COLO668 (cell line): ENCODE results near the gene PCLO.

Source experiments
- DNase-seq: peaks from one replicate; lab custom pipeline; 2025; ENCODE audit not compliant: unreplicated experiment; lab: John Stamatoyannopoulos, UW

PCLO gene, protein sequence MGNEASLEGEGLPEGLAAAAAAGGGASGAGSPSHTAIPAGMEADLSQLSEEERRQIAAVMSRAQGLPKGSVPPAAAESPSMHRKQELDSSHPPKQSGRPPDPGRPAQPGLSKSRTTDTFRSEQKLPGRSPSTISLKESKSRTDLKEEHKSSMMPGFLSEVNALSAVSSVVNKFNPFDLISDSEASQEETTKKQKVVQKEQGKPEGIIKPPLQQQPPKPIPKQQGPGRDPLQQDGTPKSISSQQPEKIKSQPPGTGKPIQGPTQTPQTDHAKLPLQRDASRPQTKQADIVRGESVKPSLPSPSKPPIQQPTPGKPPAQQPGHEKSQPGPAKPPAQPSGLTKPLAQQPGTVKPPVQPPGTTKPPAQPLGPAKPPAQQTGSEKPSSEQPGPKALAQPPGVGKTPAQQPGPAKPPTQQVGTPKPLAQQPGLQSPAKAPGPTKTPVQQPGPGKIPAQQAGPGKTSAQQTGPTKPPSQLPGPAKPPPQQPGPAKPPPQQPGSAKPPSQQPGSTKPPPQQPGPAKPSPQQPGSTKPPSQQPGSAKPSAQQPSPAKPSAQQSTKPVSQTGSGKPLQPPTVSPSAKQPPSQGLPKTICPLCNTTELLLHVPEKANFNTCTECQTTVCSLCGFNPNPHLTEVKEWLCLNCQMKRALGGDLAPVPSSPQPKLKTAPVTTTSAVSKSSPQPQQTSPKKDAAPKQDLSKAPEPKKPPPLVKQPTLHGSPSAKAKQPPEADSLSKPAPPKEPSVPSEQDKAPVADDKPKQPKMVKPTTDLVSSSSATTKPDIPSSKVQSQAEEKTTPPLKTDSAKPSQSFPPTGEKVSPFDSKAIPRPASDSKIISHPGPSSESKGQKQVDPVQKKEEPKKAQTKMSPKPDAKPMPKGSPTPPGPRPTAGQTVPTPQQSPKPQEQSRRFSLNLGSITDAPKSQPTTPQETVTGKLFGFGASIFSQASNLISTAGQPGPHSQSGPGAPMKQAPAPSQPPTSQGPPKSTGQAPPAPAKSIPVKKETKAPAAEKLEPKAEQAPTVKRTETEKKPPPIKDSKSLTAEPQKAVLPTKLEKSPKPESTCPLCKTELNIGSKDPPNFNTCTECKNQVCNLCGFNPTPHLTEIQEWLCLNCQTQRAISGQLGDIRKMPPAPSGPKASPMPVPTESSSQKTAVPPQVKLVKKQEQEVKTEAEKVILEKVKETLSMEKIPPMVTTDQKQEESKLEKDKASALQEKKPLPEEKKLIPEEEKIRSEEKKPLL (N-terminal part only)

DNA sequence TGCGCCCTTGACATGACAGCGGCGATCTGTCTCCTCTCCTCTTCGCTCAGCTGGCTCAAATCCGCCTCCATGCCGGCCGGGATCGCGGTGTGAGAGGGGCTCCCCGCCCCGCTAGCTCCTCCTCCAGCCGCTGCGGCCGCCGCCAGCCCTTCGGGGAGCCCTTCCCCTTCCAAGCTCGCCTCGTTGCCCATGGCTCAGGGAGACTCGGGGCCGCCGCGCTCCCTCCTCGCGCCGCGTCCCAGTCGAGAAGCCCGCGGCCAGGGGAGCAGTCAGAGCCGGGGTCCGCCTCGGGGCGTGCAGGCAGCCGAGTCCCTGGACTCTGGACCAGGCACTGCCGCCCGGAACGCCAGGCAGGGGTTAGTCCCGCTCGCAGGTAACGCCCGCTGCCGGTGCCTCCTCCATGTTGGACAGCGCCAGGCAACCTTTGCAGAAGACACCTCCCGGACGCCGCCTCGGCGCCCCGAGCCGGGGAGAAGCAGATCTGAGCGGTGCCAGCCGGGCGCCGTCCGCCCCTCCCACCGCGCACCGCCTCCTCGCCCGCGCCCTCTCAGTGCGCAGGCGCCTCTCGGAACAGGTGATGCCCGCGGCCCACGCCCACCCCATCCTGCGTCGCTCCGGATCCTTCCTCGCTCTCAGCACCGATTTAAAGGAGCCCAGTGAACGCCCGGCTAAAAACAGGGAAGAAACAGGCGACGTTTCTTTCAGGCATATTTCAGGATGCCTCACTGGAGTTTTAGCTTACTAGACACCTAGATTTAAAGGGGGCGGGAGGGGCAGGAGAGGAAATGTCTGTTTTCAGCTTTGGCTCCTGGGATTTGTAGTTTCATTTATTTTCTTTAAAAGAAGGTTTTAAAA lies at the start of gene PCLO:
Gene PCLO (minus strand): TSS at position 483 of the 855 bp plus-strand sequence. CDS start 292 bp downstream, at position 191.
- peak; percentile 97 for DNase-seq

DNA sequence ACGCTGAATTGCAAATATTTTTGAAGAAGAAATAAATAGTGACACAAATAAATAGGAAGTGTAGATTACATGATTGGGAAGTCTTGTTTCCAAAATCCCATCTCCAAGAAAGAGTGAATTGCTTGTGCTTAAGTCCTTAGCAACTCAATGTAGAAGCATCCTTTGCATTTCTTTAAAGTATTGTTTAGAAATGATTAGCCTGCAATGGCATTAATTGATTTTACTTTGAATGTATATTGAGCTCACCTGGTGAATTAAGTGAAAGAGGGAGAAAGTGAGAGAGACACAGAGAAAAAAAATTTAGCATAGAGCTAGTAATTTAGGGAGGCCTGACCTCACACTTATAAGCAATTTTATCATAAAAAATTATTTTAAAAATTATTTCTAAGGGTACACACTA lies 49.0 kb upstream of the PCLO start:
- no peak for DNase-seq

DNA sequence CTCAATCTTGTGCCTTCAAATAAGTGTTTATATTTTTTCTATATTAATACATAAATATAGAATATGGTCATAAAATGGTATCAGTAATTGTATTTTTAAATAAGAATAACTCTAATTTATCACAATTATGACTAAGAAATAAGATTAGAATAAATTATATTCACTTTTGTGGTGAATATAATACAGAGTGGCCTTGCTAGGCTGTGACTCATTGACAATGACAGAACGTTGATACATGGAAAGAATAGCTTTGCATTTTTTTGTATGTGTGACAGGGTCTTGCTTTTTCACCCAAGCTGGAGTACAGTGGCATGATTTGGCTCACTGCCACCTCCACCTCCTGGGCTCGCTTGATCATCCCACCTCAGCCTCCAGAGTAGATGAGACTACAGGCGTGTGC lies 47.8 kb upstream of the PCLO start:
- no peak for DNase-seq

DNA sequence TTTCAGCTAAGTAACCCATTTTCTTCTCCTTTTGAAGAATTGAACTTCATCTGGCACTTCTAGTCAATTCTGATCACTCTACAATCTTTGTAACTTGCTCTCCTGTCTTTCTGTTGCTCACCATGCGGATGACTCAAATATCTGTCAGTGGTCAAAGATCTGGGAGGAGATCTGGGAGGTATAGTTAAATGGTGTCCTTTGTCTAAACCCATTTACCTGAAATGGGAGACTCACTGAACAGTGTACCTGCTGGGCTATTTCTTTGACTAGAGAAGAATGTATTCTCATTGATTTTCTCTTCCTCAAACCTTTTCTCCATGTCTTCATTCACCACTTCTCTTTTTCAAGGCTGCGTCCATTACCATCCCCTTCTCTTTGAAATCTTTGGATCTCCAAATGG lies 42.0 kb upstream of the PCLO start:
- no peak for DNase-seq

DNA sequence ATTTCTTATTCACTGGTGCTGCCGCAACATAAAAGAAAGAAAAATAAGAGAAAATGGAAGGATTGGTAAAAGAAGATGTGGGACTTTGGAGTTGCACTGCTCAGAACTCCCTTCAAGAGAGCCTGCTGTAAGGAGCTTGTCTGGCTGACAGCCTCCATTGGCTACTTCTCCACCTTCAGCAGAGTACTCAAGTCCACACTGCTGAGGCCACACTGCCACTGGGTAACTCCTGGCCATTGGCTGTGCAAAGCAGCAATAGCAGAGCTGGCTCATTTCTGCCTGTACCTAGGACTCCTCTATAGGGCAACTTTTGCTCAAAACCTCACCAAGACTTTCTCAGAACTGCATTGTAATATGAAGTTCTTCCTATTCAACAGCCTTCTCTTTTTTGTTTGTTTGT lies 38.7 kb upstream of the PCLO start:
- DNase-seq = no peak

DNA sequence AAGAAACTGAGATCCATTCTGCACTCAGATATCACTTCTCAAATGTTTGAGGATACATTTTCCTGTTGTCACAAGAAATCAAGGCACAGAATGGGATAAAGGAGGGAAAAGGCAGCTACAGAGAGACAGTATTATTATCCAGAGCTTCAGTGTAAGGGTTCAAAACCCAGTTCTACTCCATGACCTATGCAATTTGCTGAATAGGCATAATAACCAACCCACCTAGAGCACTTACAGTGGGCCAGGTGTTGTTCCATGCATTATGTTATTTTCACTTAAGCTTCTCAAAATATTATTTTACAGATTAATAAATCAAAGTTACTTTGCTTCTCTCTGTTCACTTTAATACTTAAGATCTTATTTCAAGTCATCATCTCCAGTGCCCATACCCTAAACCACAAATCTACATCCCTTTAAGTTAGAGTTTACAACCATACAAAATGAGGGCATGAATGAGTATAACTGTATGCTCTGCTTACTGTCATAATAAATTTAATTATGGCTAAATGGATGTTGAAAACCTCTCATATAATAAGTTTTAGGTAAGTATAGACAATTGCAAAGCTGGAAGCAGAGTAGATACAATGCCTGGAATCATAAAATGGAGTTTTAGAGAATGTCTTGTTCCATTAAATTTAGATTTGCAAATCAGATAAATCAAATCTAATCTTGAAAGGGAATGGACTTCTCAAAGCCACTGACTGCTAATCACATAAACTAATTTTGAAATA lies 28.1 kb upstream of the PCLO start:
- DNase-seq = no peak

DNA sequence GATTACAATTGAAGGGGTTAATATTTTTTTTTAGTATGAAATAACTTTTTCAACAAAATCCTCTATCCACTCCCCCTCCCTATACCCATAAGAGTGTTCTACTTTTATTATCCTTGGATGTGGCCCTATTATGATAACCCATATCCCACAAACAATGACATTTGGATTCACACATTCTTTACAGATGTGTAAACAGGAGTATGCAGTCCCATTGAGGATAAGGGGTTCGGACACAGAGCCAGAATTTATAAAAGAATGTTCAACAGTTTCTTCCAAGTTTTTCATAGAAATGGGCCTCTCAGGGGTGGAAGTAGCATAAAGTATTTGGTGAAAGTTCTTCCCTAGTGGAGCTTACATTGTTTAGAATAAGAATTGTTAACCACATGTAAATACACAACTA lies 16.1 kb upstream of the PCLO start:
- DNase-seq = no peak

DNA sequence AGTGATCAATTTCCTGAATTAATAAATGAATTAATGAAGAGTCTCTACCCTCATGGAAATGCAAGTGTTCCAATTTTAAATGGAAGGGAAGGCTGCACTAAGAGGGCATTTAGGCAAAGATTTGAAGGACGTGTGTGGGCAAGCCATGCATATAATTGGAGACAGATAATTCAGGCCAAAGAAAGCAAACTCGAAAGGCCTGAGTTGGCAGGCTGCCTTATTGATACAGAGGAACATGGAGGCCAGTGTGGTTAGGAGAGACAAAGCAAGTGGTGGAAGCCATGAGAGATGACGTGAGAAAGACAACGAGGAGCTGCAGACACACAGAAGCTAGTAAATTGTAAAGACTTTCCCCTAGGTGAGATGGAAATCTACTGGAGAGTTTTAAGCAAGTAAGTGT lies 15.4 kb upstream of the PCLO start:
- DNase-seq = no peak

DNA sequence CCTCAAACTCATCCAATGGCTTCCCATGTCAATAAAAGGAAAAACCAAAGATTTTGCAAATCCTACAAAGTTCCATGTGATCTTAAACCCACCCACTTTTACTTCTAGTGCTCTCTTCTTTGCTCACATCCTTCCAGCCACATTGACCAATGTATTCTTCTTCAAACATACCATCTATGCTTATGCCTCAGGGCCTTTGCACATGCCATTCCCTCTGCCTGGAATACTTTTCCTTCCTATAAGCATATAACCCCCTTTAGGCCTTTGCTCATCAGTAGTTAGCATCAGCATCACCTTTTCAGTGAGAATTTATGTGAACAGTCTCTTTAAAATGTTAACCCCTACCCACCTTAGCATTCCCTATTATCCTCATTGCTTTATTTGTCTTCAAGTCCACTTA lies 11.0 kb upstream of the PCLO start:
- DNase-seq = no peak

DNA sequence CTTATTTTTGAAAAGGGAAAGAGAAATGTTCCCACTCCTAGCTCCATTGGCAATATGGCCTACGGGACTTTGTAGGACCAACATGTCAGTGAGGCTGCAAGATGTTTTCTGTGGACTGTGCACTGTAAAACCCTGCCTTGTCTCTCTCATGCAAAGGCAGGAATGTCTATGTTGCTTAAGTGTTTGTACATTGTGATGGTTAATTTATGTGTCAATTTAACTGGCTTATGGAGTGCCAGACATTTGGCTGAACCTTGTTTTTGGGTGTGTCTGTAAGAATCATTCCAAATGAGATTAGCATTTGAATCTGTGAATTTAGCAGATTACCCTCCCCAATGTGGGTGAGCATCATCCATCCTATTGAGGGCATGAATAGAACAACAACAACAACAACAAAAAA lies 4.1 kb upstream of the PCLO start:
- no peak for DNase-seq

DNA sequence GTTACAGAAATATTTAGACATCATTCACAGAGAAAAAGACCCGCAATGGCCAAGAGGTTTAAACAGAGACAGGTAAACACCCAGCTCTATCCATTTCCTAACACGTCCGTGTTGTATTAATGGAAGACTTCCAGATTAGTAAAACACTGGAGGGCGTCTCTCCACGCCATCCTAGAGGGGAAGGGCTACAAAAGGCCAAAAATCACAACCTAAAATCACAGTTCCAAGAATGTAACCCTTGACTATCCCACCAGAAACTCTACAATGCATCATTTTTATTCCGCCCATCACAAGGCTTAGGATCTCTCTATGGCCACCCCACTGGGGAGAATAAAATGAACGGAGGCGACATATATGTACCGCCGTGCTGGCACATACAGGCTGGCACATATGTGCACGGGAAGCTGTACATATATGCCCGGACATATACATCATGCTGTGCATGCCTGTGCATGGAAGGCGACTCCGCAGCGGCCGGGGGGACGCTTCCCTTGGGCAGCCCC lies 734 bp downstream of the PCLO start:
- no peak for DNase-seq

DNA sequence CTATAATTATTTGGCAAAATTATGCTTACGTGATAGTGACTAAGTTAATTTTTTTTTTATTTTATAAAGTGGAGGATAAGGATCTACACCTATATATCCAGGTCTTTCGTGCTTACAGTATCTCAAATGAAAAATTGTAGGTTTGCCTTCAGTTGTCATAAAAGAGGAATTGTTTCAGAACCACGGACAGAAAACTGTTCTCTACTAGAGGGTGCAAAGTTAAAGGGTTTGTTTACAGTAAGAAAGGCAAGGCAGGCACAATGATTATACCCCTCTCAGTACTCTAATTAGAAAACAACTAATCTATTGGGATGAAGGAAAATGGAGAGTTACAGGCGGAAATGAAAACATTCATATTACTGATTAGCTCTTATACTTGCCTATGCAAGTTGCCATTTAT lies 1.5 kb downstream of the PCLO start:
- no peak for DNase-seq

DNA sequence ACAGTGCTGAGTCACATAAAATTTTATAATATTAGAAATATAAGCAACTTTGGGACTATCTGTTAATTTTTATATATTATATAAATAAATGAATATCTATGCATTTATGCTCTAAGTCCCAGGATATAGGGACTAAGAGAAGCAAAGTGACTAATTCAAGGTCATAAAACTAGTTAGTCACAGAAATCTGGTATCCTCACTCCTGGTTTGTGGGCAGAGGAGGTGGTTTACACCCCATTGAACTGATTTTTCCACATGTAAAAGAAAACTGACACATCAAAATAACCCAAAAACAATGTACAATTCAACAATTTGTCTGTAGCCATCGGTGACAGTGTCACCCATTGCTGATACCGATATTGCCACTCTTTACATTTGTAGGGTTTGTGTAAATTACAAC lies 3.0 kb downstream of the PCLO start:
- no peak for DNase-seq

DNA sequence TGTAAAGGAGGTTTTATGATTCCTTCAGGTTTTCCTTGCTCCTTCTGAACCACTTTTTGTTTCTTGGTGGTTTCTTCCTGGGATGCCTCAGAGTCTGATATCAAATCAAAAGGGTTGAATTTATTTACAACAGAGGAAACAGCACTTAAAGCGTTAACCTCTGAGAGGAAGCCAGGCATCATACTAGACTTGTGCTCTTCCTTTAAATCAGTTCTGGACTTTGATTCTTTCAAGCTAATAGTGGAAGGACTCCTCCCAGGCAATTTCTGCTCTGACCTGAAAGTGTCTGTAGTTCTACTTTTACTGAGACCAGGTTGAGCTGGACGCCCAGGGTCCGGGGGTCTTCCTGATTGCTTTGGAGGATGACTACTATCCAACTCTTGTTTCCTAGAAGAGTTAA lies 6.7 kb downstream of the PCLO start:
- DNase-seq = no peak

DNA sequence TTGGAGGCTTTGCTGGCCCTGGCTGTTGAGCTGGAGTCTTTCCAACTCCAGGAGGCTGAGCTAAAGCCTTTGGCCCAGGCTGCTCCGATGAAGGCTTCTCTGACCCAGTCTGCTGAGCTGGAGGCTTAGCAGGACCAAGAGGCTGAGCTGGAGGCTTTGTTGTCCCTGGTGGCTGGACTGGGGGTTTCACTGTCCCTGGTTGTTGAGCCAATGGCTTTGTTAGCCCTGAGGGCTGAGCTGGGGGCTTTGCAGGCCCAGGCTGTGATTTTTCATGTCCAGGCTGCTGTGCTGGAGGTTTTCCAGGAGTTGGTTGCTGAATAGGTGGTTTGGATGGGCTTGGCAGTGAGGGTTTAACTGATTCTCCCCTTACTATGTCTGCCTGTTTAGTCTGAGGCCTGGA lies 7.3 kb downstream of the PCLO start:
- no peak for DNase-seq

DNA sequence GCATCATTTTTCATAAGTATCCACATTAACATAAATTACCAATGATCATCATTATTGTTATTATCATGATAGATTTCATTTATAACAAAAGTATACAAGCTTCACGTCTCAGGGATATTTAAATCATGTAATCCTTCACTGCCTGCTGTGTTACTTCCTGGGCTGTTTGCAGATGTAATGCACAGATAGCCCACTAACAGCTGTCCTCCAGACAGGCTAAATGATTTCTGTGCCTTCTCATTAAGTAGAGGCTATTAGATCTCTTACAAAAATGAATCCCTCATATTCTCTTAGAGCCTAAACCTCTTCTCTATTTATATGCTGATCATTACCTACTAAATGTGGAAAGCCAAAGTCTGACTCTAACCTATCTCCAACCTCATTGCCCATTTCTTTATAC lies 9.3 kb downstream of the PCLO start:
- no peak for DNase-seq

DNA sequence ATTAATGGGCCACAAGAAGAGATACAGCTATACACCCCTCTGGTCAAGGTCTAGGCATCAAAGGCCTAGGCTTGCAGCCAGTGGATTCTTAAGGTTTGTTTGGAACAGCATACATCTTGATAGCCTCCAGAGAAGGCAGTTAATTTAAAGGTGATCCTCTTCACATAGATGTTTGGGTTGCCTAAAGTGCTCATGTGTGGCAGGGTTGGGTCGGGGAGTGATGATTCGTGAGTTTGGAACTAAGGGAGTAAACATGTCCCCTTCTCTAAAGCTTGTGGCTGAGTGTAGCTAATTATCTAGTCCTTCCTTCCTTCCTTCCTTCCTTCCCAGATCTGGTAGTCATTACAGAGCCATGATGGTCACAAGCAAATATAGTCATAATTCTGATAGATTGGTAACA lies 12.4 kb downstream of the PCLO start:
- DNase-seq = no peak

DNA sequence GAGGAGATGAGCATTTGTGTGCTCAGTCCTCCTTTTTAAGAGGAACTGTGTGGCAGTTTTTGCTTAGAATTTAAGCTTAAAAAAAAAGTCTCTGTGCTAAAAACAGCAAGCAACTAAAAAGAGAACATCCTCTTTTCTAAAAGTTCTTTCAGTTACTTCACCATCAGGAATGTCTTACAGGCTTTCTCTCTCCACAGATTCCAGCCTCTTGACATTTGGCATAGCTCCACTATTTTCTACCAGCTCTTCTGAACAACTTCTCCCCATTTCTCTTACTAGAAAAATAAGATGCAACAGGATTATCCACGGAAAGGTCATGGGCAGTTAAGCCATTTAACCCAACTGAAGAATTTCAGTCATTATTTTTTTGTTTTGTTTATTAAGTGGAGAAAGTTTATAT lies 13.2 kb downstream of the PCLO start:
- DNase-seq = no peak

DNA sequence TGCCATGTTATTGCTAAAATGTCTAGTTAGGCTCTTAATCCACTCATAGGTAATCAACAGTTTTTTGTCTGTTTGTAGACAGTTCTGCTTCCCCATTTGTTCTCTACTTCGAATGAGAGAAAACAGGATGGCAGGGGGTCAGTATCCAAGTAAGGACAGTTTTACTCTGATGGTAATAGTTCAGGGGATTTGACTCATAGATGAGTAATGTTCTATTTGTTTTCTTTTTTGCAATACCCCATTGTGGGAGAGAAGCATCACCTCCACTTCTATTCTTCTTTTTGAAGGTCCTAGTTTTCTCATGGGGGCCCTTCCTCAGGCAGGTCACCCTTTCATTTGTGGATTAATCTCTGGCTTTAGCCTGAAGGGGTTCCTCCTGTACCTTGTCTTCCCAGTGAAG lies 13.9 kb downstream of the PCLO start:
- DNase-seq = no peak

DNA sequence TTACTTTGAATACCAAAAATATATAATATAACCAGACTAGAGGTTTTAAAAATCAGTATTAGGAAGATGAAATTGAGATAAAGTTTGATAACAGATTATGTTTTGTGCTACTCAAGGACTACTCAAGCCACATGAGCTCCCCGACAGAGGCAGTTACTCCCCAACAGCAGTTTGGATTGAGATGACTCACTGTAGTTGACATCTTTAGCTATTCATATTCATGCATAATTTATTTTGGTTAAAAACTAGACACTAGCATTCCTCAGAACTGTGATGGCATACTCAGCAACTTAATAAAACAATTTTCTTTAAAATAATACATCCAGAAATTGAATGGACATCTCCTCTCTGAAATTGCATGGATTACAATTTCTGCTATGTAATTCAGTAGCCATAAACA lies 19.6 kb downstream of the PCLO start:
- DNase-seq = no peak
